HG03280 (cell line): Measurements from ENCODE around the gene KCTD12.

ENCODE experiments used
- ATAC-seq: cut with Tn5 transposase; IDR thresholded peaks from one replicate; pipeline ENCODE4 v1.9.1; 2021; ENCODE audit warnings: mild to moderate bottlenecking, moderate library complexity; ENCODE audit not compliant: unreplicated experiment

The KCTD12 gene

GRCh38 chr13:76861859-76862258 is 24.3 kb downstream of the KCTD12 start:
- ATAC-seq, result no peak

GRCh38 chr13:76860706-76861105 is 25.5 kb downstream of the KCTD12 start:
- ATAC-seq, result no peak

- ATAC-seq, result no peak
Observed at GRCh38 chr13:76854894-76855293, 31.3 kb downstream of the KCTD12 start.

- ATAC-seq, result no peak
Observed at GRCh38 chr13:76853921-76854608, 32.1 kb downstream of the KCTD12 start.

- ATAC-seq, result no peak
Observed at GRCh38 chr13:76853481-76853880, 32.7 kb downstream of the KCTD12 start.

GRCh38 chr13:76852986-76853385 is 33.2 kb downstream of the KCTD12 start:
- no peak for ATAC-seq

GRCh38 chr13:76851961-76852360 is 34.2 kb downstream of the KCTD12 start:
- ATAC-seq, result no peak

- no peak for ATAC-seq
Observed at GRCh38 chr13:76849493-76849892, 36.7 kb downstream of the KCTD12 start.

- no peak for ATAC-seq
Observed at GRCh38 chr13:76848596-76848995, 37.6 kb downstream of the KCTD12 start.

- no peak for ATAC-seq
Observed at GRCh38 chr13:76846363-76846762, 39.8 kb downstream of the KCTD12 start.

- no peak for ATAC-seq
Observed at GRCh38 chr13:76845865-76846264, 40.3 kb downstream of the KCTD12 start.

GRCh38 chr13:76845367-76845766 is 40.8 kb downstream of the KCTD12 start:
- ATAC-seq, result no peak

GRCh38 chr13:76837801-76838200 is 48.4 kb downstream of the KCTD12 start:
- no peak for ATAC-seq

GRCh38 chr13:76836311-76836710 is 49.9 kb downstream of the KCTD12 start:
- ATAC-seq, result no peak

- ATAC-seq, result no peak
Observed at GRCh38 chr13:76833441-76833954, 52.7 kb downstream of the KCTD12 start.

GRCh38 chr13:76832258-76832988 is 53.8 kb downstream of the KCTD12 start:
- no peak for ATAC-seq

GRCh38 chr13:76830805-76831204 is 55.4 kb downstream of the KCTD12 start:
- no peak for ATAC-seq
